Panc1 (cell line): ENCODE data around the gene CSMD2. TPM values are rescaled to one million over a fixed set of nuclear protein-coding genes. Genes with fewer than 3 reads are reported as not detected.
A peak's percentile ranks its signal among the peaks of the same experiment; 100 is the strongest.

Source experiments
- ATAC-seq: fragments of 200-7000 bp; cut with Tn5 transposase; 2 replicates; pipeline ENCODE4 v1.9.1; 2020; ENCODE audit warnings: mild to moderate bottlenecking, moderate library complexity
- BruUV-seq: library from RNA; stranded (reverse); fragments of 400-500 nt; replicated peaks from 2 replicates; lab custom pipeline; 2021; lab: Mats Ljungman, UMichigan
- CTCF ChIA-PET: fragments of 300-600 bp; sonication (Branson Sonifier 250); formaldehyde crosslinking; loops from one replicate; lab custom pipeline; 2022; ENCODE audit warnings: antibody characterized with exemption; lab: Charles Lee
- POLR2A ChIA-PET: fragments of 300-600 bp; sonication (Branson Sonifier 250); formaldehyde crosslinking; loops from one replicate; lab custom pipeline; 2022; ENCODE audit warnings: antibody characterized with exemption; lab: Charles Lee
- DNase-seq: peaks from one replicate; pipeline ENCODE4 v3.0.0-alpha.2; 2010; ENCODE audit warnings: low read depth, low spot score
- H3K27ac ChIP-seq: 2 replicates; pipeline ENCODE4 v1.5.1; 2011; ENCODE audit warnings: mild to moderate bottlenecking, low read length, inconsistent platforms
- H3K27me3 ChIP-seq: fragments of 200-500 bp; sonication (Bioruptor generic); 2 replicates; pipeline ENCODE4 v1.6.0; 2014; ENCODE audit warnings: low read length, inconsistent platforms; ENCODE audit not compliant: control insufficient read depth, insufficient read depth
- H3K36me3 ChIP-seq: fragments of 200-500 bp; sonication (Bioruptor generic); 2 replicates; pipeline ENCODE4 v1.5.1; 2014; ENCODE audit warnings: inconsistent platforms, mild to moderate bottlenecking, low read length, moderate library complexity; ENCODE audit not compliant: control insufficient read depth, insufficient read depth
- H3K4me1 ChIP-seq: 2 replicates; pipeline ENCODE4 v1.5.1; 2011; ENCODE audit warnings: inconsistent platforms, mild to moderate bottlenecking, low read length, moderate library complexity; ENCODE audit not compliant: control insufficient read depth, insufficient read depth
- H3K4me3 ChIP-seq, 2 experiments: 2 replicates each; pipeline ENCODE4 v1.5.1; 2011 to 2012; ENCODE audit warnings: low read depth in 2 of 2, low read length in 2 of 2, mild to moderate bottlenecking in 2 of 2, inconsistent platforms in 1 of 2, moderate library complexity in 1 of 2
- H3K9me3 ChIP-seq: fragments of 200-500 bp; sonication (Bioruptor generic); 2 replicates; pipeline ENCODE4 v1.5.1; 2014; ENCODE audit warnings: low read depth, mild to moderate bottlenecking, inconsistent platforms, low read length, moderate library complexity; ENCODE audit not compliant: control insufficient read depth, insufficient read depth
- POLR2AphosphoS5 ChIP-seq: IDR thresholded peaks from 2 replicates; pipeline ENCODE4 v1.6.1; 2012; ENCODE audit warnings: mild to moderate bottlenecking, low read depth, low read length, moderate library complexity
- SIN3A ChIP-seq: IDR thresholded peaks from 2 replicates; pipeline ENCODE4 v1.6.1; 2012; ENCODE audit warnings: low read depth, mild to moderate bottlenecking, low read length, moderate library complexity, borderline replicate concordance; ENCODE audit not compliant: insufficient read depth
- TCF7L2 ChIP-seq: IDR thresholded peaks from 2 replicates; pipeline ENCODE4 v1.6.1; 2011; ENCODE audit warnings: mild to moderate bottlenecking, low read depth, low read length, inconsistent platforms
- in situ Hi-C: cut with HindIII; loops from 2 replicates; pipeline ENCODE4 v1.10.0; 2016; ENCODE audit warnings: low sequenced_read_pairs, low pct_unique_long_range_greater_than_20kb
- intact Hi-C: fragments of 100-400 bp; cut with micrococcal nuclease; formaldehyde crosslinking; loops from one replicate; pipeline ENCODE4 v1.10.0; 2022; ENCODE audit not compliant: unreplicated experiment
- total RNA-seq: library from RNA; stranded (reverse); gene quantifications from one replicate; pipeline ENCODE4 v1.2.1, GENCODE V29; 2021; ENCODE audit not compliant: unreplicated experiment
- TF ChIP-seq, protein P1 (sequence below), 2 experiments: IDR thresholded peaks; 2 replicates each; pipeline ENCODE4 v1.6.1; 2011 to 2012; ENCODE audit warnings: low read depth in 2 of 2, control low read depth in 1 of 2, low read length in 1 of 2, mild to moderate bottlenecking in 1 of 2, moderate library complexity in 1 of 2; ENCODE audit not compliant: insufficient read depth in 1 of 2
- TF ChIP-seq, protein P2 (sequence below): fragments of 450-650 bp; IDR thresholded peaks from 2 replicates; pipeline ENCODE4 v1.5.1; 2017; ENCODE audit warnings: mild to moderate bottlenecking

CSMD2 gene
- total RNA-seq, 1 experiment from 2014 or later, result not detected

DNA sequence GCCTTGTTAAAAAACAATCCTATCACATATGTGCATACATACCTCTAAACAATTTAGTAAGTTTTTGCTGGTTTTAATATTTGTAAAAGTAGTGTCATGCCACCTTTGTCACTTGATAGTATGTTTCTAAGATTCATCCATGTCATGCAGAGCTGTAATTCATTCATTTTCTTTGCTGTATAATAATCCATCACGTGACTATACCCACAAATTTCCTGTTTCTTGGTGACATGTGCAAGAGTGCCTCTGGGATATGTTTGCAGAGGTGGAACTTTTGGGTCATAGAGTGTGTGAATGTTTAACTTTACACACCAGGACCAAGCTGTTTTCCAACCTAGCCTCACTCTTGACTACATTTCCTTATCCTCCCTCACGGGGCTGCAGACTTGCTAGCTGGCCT is 629.7 kb downstream of the CSMD2 start:
- ATAC-seq (no peak), DNase-seq (no peak)
- no TSS peak for BruUV-seq
- Histone ChIP-seq H3K4me3 (no peak overlapping the region), H3K36me3 (no peaks in the 10 kb centered on the region), H3K27me3 (peaks cover 9% of the 10 kb centered on the region; the same call in 1 of the 2 replicates), H3K4me1 (no peaks in the 10 kb centered on the region; the same call in 1 of the 2 replicates), H3K27ac (no peak overlapping the region), H3K9me3 (no peaks in the 10 kb centered on the region)
- TF ChIP-seq, protein P1, sequence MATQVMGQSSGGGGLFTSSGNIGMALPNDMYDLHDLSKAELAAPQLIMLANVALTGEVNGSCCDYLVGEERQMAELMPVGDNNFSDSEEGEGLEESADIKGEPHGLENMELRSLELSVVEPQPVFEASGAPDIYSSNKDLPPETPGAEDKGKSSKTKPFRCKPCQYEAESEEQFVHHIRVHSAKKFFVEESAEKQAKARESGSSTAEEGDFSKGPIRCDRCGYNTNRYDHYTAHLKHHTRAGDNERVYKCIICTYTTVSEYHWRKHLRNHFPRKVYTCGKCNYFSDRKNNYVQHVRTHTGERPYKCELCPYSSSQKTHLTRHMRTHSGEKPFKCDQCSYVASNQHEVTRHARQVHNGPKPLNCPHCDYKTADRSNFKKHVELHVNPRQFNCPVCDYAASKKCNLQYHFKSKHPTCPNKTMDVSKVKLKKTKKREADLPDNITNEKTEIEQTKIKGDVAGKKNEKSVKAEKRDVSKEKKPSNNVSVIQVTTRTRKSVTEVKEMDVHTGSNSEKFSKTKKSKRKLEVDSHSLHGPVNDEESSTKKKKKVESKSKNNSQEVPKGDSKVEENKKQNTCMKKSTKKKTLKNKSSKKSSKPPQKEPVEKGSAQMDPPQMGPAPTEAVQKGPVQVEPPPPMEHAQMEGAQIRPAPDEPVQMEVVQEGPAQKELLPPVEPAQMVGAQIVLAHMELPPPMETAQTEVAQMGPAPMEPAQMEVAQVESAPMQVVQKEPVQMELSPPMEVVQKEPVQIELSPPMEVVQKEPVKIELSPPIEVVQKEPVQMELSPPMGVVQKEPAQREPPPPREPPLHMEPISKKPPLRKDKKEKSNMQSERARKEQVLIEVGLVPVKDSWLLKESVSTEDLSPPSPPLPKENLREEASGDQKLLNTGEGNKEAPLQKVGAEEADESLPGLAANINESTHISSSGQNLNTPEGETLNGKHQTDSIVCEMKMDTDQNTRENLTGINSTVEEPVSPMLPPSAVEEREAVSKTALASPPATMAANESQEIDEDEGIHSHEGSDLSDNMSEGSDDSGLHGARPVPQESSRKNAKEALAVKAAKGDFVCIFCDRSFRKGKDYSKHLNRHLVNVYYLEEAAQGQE (IDR thresholded peaks at IDR 0.05; ENCODE audit: insufficient read depth in 1 of 2, low read depth in 2 of 2, low read length in 1 of 2), result no peak
- TF ChIP-seq POLR2AphosphoS5, result no peak
- TF ChIP-seq TCF7L2, result no peak
- no peak for TF ChIP-seq SIN3A
- TF ChIP-seq, protein P2, sequence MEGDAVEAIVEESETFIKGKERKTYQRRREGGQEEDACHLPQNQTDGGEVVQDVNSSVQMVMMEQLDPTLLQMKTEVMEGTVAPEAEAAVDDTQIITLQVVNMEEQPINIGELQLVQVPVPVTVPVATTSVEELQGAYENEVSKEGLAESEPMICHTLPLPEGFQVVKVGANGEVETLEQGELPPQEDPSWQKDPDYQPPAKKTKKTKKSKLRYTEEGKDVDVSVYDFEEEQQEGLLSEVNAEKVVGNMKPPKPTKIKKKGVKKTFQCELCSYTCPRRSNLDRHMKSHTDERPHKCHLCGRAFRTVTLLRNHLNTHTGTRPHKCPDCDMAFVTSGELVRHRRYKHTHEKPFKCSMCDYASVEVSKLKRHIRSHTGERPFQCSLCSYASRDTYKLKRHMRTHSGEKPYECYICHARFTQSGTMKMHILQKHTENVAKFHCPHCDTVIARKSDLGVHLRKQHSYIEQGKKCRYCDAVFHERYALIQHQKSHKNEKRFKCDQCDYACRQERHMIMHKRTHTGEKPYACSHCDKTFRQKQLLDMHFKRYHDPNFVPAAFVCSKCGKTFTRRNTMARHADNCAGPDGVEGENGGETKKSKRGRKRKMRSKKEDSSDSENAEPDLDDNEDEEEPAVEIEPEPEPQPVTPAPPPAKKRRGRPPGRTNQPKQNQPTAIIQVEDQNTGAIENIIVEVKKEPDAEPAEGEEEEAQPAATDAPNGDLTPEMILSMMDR, result no peak
- in situ Hi-C loops (no loop called here), intact Hi-C loops (no loop called here)
- POLR2A ChIA-PET, result no interaction called here
- CTCF ChIA-PET, result no interaction called here

DNA sequence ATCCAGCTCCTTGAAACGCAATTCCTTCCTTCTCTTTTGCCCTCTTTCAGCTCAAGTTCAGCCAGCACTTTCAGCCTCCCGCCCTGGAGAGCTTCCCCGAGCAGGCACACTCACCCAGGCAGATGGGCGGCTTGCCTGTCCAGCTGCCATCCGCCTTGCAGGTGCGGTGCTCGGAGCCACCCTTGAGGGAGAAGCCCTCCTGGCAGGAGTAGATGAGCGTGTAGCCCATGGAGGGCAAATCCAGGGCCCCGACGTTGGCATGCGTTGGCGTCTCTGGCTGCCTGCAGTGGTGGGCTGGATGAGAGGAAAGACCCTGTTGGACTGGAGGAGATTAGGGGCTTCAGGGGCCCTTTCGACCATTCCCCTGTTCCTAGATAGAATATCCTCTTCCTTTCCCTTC is 632.1 kb downstream of the CSMD2 start:
- intact Hi-C loops, result no loop called here
- ATAC-seq, result 0 out of 2 replicates have a peak, but pooled peaks have one; percentile 38
- CTCF ChIA-PET, result no interaction called here

More for the DNA sequence above, 632.1 kb downstream of the CSMD2 start:
- Histone ChIP-seq H3K36me3 (no peaks in the 10 kb centered on the region), H3K4me3 (no peak overlapping the region), H3K9me3 (no peaks in the 10 kb centered on the region), H3K27me3 (peaks cover 13% of the 10 kb centered on the region; the same call in 1 of the 2 replicates), H3K4me1 (no peaks in the 10 kb centered on the region), H3K27ac (no peak overlapping the region)
- TF ChIP-seq POLR2AphosphoS5 (no peak), TCF7L2 (no peak)
- TF ChIP-seq, protein P1 (IDR thresholded peaks at IDR 0.05; ENCODE audit: insufficient read depth in 1 of 2, low read depth in 2 of 2, low read length in 1 of 2), result no peak
- TF ChIP-seq, protein P2, result no peak
- no TSS peak for BruUV-seq
- no peak for DNase-seq
- POLR2A ChIA-PET, result no interaction called here
- in situ Hi-C loops, result no loop called here
